ENCODE results near the gene PRPF40A.
A peak's percentile ranks its signal among the peaks of the same experiment; 100 is the strongest.

PRPF40A gene

DNA sequence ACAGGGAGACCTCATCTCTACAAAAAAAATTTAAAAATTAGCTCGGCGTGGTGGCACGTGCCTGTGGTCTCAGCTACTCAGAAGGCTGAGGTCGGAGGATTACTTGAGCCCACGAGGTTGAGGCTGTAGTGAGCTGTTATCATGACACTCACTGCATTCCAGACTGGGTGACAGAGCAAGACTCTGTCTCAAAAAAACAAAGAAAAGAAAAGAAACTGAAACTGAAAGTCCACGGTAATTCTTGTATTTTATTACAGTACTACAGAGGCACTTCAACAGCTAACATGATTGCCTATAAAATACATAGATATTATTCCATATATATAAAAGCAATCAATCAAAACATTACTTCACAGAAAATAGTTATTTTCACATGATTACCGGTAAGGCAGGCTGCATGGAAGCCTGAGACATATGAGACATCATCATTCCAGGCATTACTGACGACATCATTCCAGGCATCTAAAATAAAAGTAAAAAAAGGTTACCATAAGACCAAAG is 23.1 kb downstream of the PRPF40A start:
- no peaks in the 10 kb centered on the region for H3K27me3 ChIP-seq (replicated peaks; ENCODE audit: control insufficient read depth, insufficient read depth, low read length)
- H3K36me3 ChIP-seq (ENCODE audit: control insufficient read depth, insufficient read depth, low read length) = no peaks in the 10 kb centered on the region; the same call in 1 of the 2 replicates
- TF ChIP-seq, protein P1, sequence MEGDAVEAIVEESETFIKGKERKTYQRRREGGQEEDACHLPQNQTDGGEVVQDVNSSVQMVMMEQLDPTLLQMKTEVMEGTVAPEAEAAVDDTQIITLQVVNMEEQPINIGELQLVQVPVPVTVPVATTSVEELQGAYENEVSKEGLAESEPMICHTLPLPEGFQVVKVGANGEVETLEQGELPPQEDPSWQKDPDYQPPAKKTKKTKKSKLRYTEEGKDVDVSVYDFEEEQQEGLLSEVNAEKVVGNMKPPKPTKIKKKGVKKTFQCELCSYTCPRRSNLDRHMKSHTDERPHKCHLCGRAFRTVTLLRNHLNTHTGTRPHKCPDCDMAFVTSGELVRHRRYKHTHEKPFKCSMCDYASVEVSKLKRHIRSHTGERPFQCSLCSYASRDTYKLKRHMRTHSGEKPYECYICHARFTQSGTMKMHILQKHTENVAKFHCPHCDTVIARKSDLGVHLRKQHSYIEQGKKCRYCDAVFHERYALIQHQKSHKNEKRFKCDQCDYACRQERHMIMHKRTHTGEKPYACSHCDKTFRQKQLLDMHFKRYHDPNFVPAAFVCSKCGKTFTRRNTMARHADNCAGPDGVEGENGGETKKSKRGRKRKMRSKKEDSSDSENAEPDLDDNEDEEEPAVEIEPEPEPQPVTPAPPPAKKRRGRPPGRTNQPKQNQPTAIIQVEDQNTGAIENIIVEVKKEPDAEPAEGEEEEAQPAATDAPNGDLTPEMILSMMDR (IDR thresholded peaks at IDR 0.05; ENCODE audit: insufficient read depth, low read length, poor library complexity, severe bottlenecking) = no peak
- DNase-seq (ENCODE audit: extremely low read depth, insufficient read length) = no peak
- peak overlapping the region; percentile 10; the same call in 1 of the 2 replicates for H3K4me3 ChIP-seq (replicated peaks; ENCODE audit: low read depth, low read length)

GRCh38 chr2:152693033-152693432 is 24.2 kb downstream of the PRPF40A start:
- Histone ChIP-seq H3K27me3 (replicated peaks; ENCODE audit: control insufficient read depth, insufficient read depth, low read length) (no peaks in the 10 kb centered on the region), H3K36me3 (ENCODE audit: control insufficient read depth, insufficient read depth, low read length) (no peaks in the 10 kb centered on the region; the same call in 1 of the 2 replicates), H3K4me3 (replicated peaks; ENCODE audit: low read depth, low read length) (no peak overlapping the region)
- DNase-seq (ENCODE audit: extremely low read depth, insufficient read length) = peak; percentile 52
- TF ChIP-seq, protein P1 (IDR thresholded peaks at IDR 0.05; ENCODE audit: insufficient read depth, low read length, poor library complexity, severe bottlenecking) = no peak

DNA sequence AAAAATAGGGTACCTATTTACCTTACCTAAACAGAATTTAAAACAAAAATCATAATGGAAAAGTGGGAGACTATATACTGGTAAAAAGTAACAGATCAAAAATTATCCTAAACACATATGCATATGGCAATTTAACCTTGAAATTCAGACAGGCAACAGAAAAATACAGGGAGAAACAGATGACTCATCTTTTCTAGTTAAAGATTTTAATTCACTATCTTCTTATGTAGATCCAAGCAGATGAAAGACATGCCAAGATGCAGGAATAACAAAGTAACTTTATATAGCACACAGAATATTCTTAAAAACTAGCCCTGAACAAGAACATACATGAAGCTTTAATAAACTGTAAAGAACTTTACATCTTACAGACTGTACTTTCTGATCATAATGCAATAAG is 30.9 kb downstream of the PRPF40A start:
- DNase-seq (ENCODE audit: extremely low read depth, insufficient read length) = no peak
- no peaks in the 10 kb centered on the region for H3K27me3 ChIP-seq (replicated peaks; ENCODE audit: control insufficient read depth, insufficient read depth, low read length)
- no peak overlapping the region for H3K4me3 ChIP-seq (replicated peaks; ENCODE audit: low read depth, low read length)
- H3K36me3 ChIP-seq (ENCODE audit: control insufficient read depth, insufficient read depth, low read length) = no peaks in the 10 kb centered on the region; the same call in none of the 2 replicates
- TF ChIP-seq, protein P1 (IDR thresholded peaks at IDR 0.05; ENCODE audit: insufficient read depth, low read length, poor library complexity, severe bottlenecking) = no peak

GRCh38 chr2:152683400-152683799 is 33.9 kb downstream of the PRPF40A start:
- H3K4me3 ChIP-seq (replicated peaks; ENCODE audit: low read depth, low read length) = no peak overlapping the region
- H3K36me3 ChIP-seq (ENCODE audit: control insufficient read depth, insufficient read depth, low read length) = no peaks in the 10 kb centered on the region; the same call in none of the 2 replicates
- no peaks in the 10 kb centered on the region for H3K27me3 ChIP-seq (replicated peaks; ENCODE audit: control insufficient read depth, insufficient read depth, low read length)
- no peak for DNase-seq (ENCODE audit: extremely low read depth, insufficient read length)
- TF ChIP-seq, protein P1 (IDR thresholded peaks at IDR 0.05; ENCODE audit: insufficient read depth, low read length, poor library complexity, severe bottlenecking) = no peak

DNA sequence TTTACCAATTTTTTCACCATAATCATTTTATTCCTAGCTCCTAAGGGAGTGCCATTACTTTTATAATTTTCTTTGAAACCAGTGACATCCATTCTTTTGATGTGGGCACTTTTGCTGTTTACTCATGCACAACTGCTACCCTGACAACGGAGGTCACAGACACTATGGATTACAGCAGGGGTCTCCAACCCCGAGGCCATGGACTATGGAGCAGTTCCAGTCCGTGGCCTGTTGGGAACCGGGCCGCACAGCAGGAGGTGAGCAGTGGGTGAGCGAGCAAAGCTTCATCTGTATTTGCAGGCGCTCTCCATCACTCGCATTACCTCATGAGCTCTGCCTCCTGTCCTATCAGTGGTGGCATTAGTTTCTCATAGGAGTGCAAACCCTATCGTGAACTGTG is 34.6 kb downstream of the PRPF40A start:
- TF ChIP-seq, protein P1 (IDR thresholded peaks at IDR 0.05; ENCODE audit: insufficient read depth, low read length, poor library complexity, severe bottlenecking) = no peak
- no peaks in the 10 kb centered on the region for H3K27me3 ChIP-seq (replicated peaks; ENCODE audit: control insufficient read depth, insufficient read depth, low read length)
- H3K4me3 ChIP-seq (replicated peaks; ENCODE audit: low read depth, low read length) = no peak overlapping the region
- no peaks in the 10 kb centered on the region; the same call in none of the 2 replicates for H3K36me3 ChIP-seq (ENCODE audit: control insufficient read depth, insufficient read depth, low read length)
- DNase-seq (ENCODE audit: extremely low read depth, insufficient read length) = no peak

DNA sequence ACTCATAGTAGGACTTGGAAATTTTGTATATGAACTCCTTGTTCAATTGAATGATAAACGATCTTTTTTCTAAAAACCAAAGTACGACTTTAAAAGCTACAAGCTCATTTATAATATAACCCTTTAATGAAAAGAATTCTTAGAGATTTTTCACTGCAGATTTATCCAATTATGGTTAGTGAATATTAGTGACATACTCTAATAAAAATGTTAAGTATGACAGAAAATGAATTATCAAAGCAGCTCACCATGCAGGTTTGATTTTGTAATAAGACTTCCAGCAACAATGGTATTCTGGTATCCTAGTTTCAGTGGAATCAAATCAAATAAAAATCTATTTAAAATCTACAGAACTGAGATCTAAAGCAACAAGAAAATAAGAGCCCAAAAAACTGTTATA is 38.5 kb downstream of the PRPF40A start:
- TF ChIP-seq, protein P1 (IDR thresholded peaks at IDR 0.05; ENCODE audit: insufficient read depth, low read length, poor library complexity, severe bottlenecking) = no peak
- DNase-seq (ENCODE audit: extremely low read depth, insufficient read length) = no peak
- Histone ChIP-seq H3K36me3 (ENCODE audit: control insufficient read depth, insufficient read depth, low read length) (peaks cover 3% of the 10 kb centered on the region), H3K4me3 (replicated peaks; ENCODE audit: low read depth, low read length) (no peak overlapping the region), H3K27me3 (replicated peaks; ENCODE audit: control insufficient read depth, insufficient read depth, low read length) (no peaks in the 10 kb centered on the region)
